Mucosa of rectum (tissue), 2 donors: Measurements from ENCODE around the gene VDAC1.
"Not testable (repeated sequence)": the region's sequence is repeated elsewhere in the genome, so short reads cannot be mapped to it uniquely, and the experiment has no call there.

Experiments used
- H3K27ac ChIP-seq, 2 donors: one replicate each; pipeline ENCODE4 v1.7.0; 2013; ENCODE audit warnings: inconsistent platforms in 2 of 2, low read depth in 2 of 2, low read length in 2 of 2
- H3K27me3 ChIP-seq, 2 donors: one replicate each; pipeline ENCODE4 v1.7.0; 2013; ENCODE audit warnings: low read length in 2 of 2; ENCODE audit not compliant: control insufficient read depth in 2 of 2, insufficient read depth in 2 of 2
- H3K36me3 ChIP-seq, 2 donors: one replicate each; pipeline ENCODE4 v1.7.0; 2013; ENCODE audit warnings: low read length in 2 of 2; ENCODE audit not compliant: control insufficient read depth in 2 of 2, insufficient read depth in 2 of 2
- H3K4me1 ChIP-seq, 2 donors: one replicate each; pipeline ENCODE4 v1.7.0; 2013; ENCODE audit warnings: low read length in 2 of 2, mild to moderate bottlenecking in 1 of 2; ENCODE audit not compliant: control insufficient read depth in 2 of 2, insufficient read depth in 2 of 2
- H3K4me3 ChIP-seq, 2 donors: one replicate each; pipeline ENCODE4 v1.7.0; 2013; ENCODE audit warnings: low read length in 2 of 2
- H3K9ac ChIP-seq, 2 donors: one replicate each; pipeline ENCODE4 v1.7.0; 2013; ENCODE audit warnings: low read length in 2 of 2, low read depth in 1 of 2, mild to moderate bottlenecking in 1 of 2
- H3K9me3 ChIP-seq, 2 donors: one replicate each; pipeline ENCODE4 v1.7.0; 2013; ENCODE audit warnings: low read length in 2 of 2; ENCODE audit not compliant: control insufficient read depth in 2 of 2
- donor health status: healthy.
- donor health status: Normal muscosa, but diverticular disease.

VDAC1 gene

GRCh38 chr5:133981714-133982113 lies 23.1 kb downstream of the VDAC1 start:
- H3K4me1 ChIP-seq, result no peaks in the 10 kb centered on the region

GRCh38 chr5:133980652-133981051 lies 24.1 kb downstream of the VDAC1 start:
- peaks cover 27 to 47% of the 10 kb centered on the region in 2 donors for H3K36me3 ChIP-seq
- H3K9ac ChIP-seq, result no peak overlapping the region
- H3K4me1 ChIP-seq, result no peaks in the 10 kb centered on the region
- H3K9me3 ChIP-seq, result no peaks in the 10 kb centered on the region
- H3K27ac ChIP-seq, result no peak overlapping the region
- no peak overlapping the region for H3K4me3 ChIP-seq
- H3K27me3 ChIP-seq, result no peaks in the 10 kb centered on the region

More at GRCh38 chr5:133981714-133982113, 23.1 kb downstream of the VDAC1 start:
- Histone ChIP-seq H3K27ac (no peak overlapping the region), H3K36me3 (peaks cover 37 to 55% of the 10 kb centered on the region in 2 donors), H3K4me3 (no peak overlapping the region), H3K9me3 (no peaks in the 10 kb centered on the region), H3K9ac (no peak overlapping the region), H3K27me3 (no peaks in the 10 kb centered on the region)

GRCh38 chr5:133978943-133979342 lies 25.8 kb downstream of the VDAC1 start:
- H3K27ac ChIP-seq, result no peak overlapping the region
- H3K4me3 ChIP-seq, result no peak overlapping the region
- no peaks in the 10 kb centered on the region for H3K4me1 ChIP-seq
- H3K9ac ChIP-seq, result no peak overlapping the region
- peaks cover 34 to 56% of the 10 kb centered on the region in 2 donors for H3K36me3 ChIP-seq
- no peaks in the 10 kb centered on the region for H3K27me3 ChIP-seq
- no peaks in the 10 kb centered on the region for H3K9me3 ChIP-seq

DNA sequence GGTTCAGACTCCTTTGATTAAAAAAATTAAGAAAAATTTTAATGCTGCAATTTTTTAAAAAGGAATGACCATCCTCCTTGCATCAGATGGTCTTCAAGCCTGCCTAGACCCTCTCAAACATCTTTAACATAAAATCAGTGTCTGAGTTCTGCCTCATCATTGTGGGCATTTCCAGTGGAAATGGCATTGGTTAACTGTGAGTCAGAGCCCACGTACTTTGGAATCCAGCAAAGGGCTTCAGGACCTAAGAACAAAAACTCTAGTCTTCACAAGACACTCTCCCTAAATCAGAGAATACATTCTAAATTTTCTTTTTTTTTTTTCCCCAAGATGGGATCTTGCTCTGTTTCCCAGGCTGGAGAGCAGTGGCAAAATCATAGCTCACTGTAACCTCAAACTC lies 26.9 kb downstream of the VDAC1 start:
- H3K4me1 ChIP-seq, result no peaks in the 10 kb centered on the region
- no peaks in the 10 kb centered on the region for H3K27me3 ChIP-seq
- H3K9ac ChIP-seq, result no peak overlapping the region
- H3K27ac ChIP-seq, result no peak overlapping the region
- no peak overlapping the region for H3K4me3 ChIP-seq
- H3K9me3 ChIP-seq, result no peaks in the 10 kb centered on the region
- peaks cover 35 to 60% of the 10 kb centered on the region in 2 donors for H3K36me3 ChIP-seq

DNA sequence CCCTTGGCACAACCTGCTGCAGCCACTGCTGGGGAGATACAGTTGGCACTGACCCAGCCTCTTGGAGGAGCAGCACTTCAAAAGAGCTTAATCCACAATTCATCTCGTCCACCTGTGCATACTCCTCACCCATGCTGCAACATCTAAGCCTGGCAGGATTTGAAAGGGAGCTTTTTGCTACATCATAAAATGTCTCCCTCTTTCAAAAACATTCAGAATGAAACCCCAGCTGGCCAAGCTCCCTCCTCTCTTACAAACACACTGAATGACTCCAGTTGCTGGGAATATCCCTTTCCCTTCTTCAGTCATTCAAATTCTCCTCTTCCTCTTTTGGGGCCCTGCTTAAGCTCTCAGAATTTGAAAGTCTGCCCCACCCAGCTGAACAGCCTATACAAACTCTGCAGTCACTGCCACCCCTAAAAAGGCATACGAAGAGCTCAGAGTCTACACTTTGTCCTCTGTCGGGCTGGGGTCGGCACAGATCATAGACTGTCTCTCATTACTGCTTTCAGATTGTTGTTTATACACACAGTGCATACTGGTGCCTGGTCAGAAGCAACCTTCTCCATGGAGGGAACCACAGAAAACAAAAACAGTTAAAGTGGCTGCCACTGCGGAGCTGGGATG lies 27.5 kb downstream of the VDAC1 start:
- Histone ChIP-seq H3K9me3 (no peaks in the 10 kb centered on the region), H3K4me1 (no peaks in the 10 kb centered on the region), H3K36me3 (peaks cover 37 to 62% of the 10 kb centered on the region in 2 donors), H3K27ac (no peak overlapping the region), H3K9ac (no peak overlapping the region), H3K4me3 (no peak overlapping the region), H3K27me3 (no peaks in the 10 kb centered on the region)

DNA sequence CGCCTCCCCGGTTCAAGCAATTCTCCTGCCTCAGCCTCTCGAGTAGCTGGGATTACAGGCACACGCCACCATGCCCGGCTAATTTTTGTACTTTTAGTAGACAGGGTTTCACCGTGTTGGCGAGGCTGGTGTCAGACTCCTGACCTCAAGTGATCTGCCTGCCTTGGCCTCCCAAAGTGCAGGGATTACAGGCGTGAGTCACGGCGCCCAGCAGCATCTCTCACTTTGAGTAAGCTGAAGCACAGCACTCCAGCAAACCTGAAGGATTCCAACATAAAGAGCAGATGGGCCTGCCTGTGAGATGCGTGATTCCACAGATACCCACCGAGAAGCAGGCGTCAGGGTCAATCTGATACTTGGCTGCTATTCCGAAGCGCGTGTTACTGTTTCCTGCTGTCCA lies 29.2 kb downstream of the VDAC1 start:
- H3K4me3 ChIP-seq, H3K9ac ChIP-seq, H3K27me3 ChIP-seq, H3K27ac ChIP-seq, H3K9me3 ChIP-seq, H3K4me1 ChIP-seq: not testable (repeated sequence)
- peaks cover 32 to 53% of the 10 kb centered on the region in 2 donors for H3K36me3 ChIP-seq

DNA sequence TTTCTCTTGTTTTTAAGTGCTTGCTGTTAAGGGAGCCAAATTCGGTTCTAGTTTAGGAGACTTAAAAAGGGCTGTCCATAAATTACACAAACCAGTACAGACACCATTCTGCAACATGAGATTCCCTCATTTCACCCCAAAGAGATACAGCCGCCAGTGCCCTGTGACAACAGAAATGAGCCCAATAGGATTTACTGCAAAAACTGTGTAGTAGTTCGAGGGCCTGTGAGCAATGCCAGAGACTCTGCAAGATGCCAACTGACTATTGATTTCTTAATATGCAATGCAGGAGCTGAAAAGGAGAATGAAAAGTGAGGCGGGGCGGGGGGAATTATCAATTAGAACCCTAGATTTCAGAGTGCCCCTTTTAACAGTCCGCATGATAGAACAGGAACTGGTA lies 30.6 kb downstream of the VDAC1 start:
- Histone ChIP-seq H3K9me3 (no peaks in the 10 kb centered on the region), H3K27ac (no peak overlapping the region), H3K4me1 (peaks cover 4% of the 10 kb centered on the region in 2 donors), H3K4me3 (no peak overlapping the region), H3K9ac (no peak overlapping the region), H3K36me3 (peaks cover 27 to 47% of the 10 kb centered on the region in 2 donors), H3K27me3 (no peaks in the 10 kb centered on the region)

DNA sequence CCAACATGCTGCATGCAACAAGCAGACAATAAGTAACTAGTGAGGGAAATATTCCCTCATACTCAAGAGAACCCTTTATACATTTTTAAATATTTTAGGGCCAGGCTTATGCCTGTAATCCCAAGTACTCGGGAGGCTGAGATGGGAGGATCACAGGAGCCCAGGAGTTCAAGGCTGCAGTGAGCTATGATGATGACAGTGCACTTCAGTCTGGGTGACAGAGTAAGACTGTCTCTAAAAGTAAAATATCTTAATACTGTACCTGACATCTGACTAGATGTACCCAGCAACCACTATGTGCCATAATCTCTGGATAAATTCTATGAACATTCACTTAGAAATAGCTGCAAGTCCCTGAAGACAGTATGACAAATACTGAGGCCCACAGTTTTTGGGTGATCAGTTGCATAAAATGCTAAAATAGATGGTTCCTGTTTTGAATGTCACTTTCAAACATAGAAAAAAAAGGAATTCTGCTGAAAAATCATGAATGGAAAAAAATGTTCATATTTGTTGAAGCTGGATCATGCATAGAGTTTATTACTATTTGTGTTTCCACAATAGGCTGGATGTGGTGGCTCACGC lies 34.4 kb downstream of the VDAC1 start:
- no peak overlapping the region for H3K4me3 ChIP-seq
- H3K27me3 ChIP-seq, result no peaks in the 10 kb centered on the region
- H3K27ac ChIP-seq, result no peak overlapping the region
- H3K9ac ChIP-seq, result no peak overlapping the region
- peaks cover 6 to 9% of the 10 kb centered on the region in 2 donors for H3K4me1 ChIP-seq
- H3K36me3 ChIP-seq, result peaks cover 25 to 27% of the 10 kb centered on the region in 2 donors
- no peaks in the 10 kb centered on the region for H3K9me3 ChIP-seq

DNA sequence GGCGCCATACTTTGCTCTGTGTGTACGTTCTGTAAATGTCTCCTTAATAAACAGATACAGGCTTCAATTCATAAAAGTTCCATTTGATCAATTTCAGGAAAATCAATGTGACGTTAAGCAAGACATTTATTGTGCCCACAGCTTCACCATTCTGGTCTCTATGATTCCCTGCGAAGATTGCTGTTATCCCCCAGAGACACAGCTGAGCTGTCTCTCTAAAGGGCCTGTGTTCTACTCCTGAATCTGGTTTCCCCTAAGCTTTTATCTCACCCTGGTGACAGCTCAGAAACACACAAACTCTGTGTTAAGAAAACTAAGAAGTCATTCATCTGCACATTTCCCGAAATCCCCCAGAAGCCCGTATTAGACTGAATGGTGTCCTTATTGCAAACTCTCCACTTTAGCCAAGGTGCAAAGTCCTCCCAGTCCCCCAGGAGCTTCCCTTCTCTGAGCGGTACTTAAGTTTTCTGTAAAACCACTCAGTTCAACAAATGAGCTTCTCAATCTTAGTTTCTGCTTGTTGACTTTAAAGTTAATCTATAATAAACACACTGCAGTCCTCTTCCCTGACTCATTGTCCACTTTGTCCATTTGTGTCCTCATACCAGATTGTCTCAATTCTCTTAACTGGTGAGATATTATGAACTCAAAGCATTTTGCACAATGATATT lies 35.0 kb downstream of the VDAC1 start:
- H3K27ac ChIP-seq, result no peak overlapping the region
- no peak overlapping the region for H3K9ac ChIP-seq
- no peaks in the 10 kb centered on the region for H3K27me3 ChIP-seq
- H3K36me3 ChIP-seq, result peaks cover 20 to 22% of the 10 kb centered on the region in 2 donors
- H3K4me1 ChIP-seq, result peaks cover 6 to 9% of the 10 kb centered on the region in 2 donors
- H3K4me3 ChIP-seq, result no peak overlapping the region
- no peaks in the 10 kb centered on the region for H3K9me3 ChIP-seq

DNA sequence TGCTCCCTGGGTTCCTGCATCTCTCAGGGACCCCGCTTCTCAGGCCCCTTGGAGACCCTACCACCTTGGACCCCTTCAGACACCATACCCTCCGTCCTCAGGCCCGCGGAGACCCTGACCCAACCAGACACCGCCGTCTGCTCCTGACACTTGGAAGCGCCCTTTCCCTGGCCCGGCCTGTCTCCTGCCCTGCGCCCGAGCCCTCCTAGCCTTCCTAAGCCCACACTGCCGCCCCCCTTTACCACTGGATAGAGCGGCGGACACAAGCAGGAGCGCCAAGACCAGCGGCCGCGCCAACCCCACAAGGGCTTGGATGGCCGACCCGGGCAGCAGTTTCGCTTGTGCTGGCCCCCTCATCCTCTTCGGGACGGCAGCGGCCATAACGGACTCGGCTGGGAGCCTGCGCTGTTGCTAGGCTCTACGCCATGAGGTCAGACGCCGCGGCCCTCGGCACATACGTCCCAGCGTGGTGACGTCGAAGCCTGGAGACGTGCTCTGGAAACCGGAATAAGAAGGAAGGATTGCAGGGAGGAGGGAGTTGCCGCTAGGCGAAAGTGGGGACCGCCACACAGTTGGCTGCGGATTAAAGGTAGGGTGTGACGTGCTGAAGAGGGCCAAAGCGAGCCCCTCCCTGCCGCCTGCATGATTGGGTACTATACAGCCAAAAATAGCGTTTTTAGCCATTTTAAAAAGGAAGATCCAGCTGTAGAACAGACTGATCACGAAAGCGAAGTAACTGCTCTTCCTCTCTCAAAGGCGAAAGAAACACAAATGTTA lies 36.4 kb downstream of the VDAC1 start, which contains the start of gene C5orf15:
TSS of gene C5orf15 (minus strand) at position 422 of the 777 bp plus-strand sequence. CDS start at position 381, 41 bp downstream.
- Histone ChIP-seq H3K9me3 (no peaks in the 10 kb centered on the region), H3K27ac (peak within 1 kb of the TSS; percentile 84), H3K4me3 (peak within 1 kb of the TSS; percentile 98 to 99), H3K36me3 (peaks cover 8 to 12% of the 10 kb centered on the region in 2 donors), H3K4me1 (peaks cover 6 to 9% of the 10 kb centered on the region in 2 donors), H3K9ac (peak within 1 kb of the TSS; percentile 89 to 95), H3K27me3 (no peaks in the 10 kb centered on the region)
